ENCODE measurements around the gene A2M. TPM values are rescaled to one million over a fixed set of nuclear protein-coding genes. Genes with fewer than 3 reads are reported as not detected.

The A2M gene
- total and polyA plus RNA-seq, 4 donors: 377 to 2,674 (median 775) TPM

DNA sequence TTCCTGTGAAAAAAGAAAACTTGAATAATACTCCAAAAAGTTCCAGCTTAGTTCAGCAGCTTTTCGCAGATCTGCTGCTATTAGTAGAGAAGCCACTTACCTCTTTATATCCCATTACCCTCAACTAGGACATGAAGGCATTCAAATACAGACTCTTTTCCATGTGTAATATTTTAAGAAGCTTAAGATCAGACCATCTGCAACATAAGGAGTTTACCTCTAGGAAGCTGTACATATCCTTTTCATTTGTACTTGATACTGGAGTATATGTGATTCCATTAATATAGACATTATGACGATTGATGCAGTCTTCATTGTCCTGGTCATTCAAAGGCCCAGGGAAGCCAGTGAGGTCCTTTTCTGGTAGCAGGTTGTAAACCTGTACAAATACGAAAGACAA lies 20.4 kb downstream of the A2M start:
- Histone ChIP-seq H3K4me3 (no peak overlapping the region), H3K9me3 (ENCODE audit: control insufficient read depth in 4 of 4, insufficient read depth in 3 of 4, low read length in 3 of 4) (peaks cover 0 to 2% (median 0%) of the 10 kb centered on the region in 4 donors), H3K27ac (ENCODE audit: low read depth in 1 of 2, low read length in 1 of 2) (no peak overlapping the region), H3K36me3 (ENCODE audit: control insufficient read depth in 4 of 4, insufficient read depth in 4 of 4, low read length in 4 of 4) (peaks cover 4 to 45% (median 21%) of the 10 kb centered on the region in 4 donors), H3K9ac (ENCODE audit: insufficient read depth in 1 of 2, low read length in 2 of 2) (no peak overlapping the region), H3K27me3 (ENCODE audit: control insufficient read depth in 3 of 3, insufficient read depth in 3 of 3, low read length in 2 of 3) (no peaks in the 10 kb centered on the region), H3K4me1 (ENCODE audit: control insufficient read depth in 5 of 5, insufficient read depth in 5 of 5, low read length in 5 of 5) (peaks cover 0 to 3% (median 0%) of the 10 kb centered on the region in 5 donors)
- no peak for ATAC-seq (ENCODE audit: insufficient read depth, low FRiP score)
- WGBS, 2 donors: 97 to 98% methylated on average over 3 of the region's 3 CpGs
- TF ChIP-seq, protein P1, sequence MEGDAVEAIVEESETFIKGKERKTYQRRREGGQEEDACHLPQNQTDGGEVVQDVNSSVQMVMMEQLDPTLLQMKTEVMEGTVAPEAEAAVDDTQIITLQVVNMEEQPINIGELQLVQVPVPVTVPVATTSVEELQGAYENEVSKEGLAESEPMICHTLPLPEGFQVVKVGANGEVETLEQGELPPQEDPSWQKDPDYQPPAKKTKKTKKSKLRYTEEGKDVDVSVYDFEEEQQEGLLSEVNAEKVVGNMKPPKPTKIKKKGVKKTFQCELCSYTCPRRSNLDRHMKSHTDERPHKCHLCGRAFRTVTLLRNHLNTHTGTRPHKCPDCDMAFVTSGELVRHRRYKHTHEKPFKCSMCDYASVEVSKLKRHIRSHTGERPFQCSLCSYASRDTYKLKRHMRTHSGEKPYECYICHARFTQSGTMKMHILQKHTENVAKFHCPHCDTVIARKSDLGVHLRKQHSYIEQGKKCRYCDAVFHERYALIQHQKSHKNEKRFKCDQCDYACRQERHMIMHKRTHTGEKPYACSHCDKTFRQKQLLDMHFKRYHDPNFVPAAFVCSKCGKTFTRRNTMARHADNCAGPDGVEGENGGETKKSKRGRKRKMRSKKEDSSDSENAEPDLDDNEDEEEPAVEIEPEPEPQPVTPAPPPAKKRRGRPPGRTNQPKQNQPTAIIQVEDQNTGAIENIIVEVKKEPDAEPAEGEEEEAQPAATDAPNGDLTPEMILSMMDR (IDR thresholded peaks at IDR 0.05; ENCODE audit: control extremely low read depth, extremely low read depth): no peak
- DNase-seq: no peak

DNA sequence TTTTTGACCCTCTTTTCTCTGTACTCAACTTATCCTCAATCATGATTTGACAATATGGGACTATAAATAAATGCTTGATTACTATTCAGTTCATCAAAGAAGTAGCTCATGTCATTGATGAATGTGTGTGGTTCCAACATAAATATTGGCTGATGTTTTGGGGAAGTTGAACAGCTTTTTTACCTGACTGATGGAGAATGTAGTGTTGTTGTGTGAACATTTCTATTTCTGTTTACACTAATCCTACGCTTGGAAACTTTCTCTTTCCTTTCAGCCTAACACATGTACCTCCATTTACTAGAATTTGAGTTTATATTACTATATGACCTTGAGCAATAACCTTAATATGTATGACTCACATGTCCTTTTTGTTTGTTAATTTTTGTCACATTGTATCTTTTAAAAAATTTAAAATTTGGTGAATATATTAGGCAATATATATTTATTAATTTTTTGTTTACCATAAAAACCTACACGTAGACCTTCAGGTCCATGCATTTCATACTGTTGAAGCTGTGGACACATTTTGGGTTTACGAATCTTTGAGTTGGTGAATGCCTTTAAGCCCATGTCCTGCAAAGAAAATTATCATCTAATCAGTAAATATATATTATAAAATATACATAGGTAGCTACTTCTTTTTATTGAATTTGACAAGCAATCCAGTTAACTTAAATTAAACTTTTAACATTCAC lies 21.1 kb downstream of the A2M start:
- 90 to 92% methylated on average over 3 of the region's 3 CpGs for WGBS, 2 donors
- no peaks in the 10 kb centered on the region for H3K27me3 ChIP-seq (ENCODE audit: control insufficient read depth in 3 of 3, insufficient read depth in 3 of 3, low read length in 2 of 3)
- no peak for DNase-seq
- TF ChIP-seq, protein P1 (IDR thresholded peaks at IDR 0.05; ENCODE audit: control extremely low read depth, extremely low read depth): no peak
- ATAC-seq (ENCODE audit: insufficient read depth, low FRiP score): no peak
- no peak overlapping the region for H3K9ac ChIP-seq (ENCODE audit: insufficient read depth in 1 of 2, low read length in 2 of 2)
- peaks cover 0 to 2% (median 0%) of the 10 kb centered on the region in 4 donors for H3K9me3 ChIP-seq (ENCODE audit: control insufficient read depth in 4 of 4, insufficient read depth in 3 of 4, low read length in 3 of 4)
- peak overlapping the region in 1 of 2 donors; percentile 21 for H3K27ac ChIP-seq (ENCODE audit: low read depth in 1 of 2, low read length in 1 of 2)
- peaks cover 4 to 46% (median 23%) of the 10 kb centered on the region in 4 donors for H3K36me3 ChIP-seq (ENCODE audit: control insufficient read depth in 4 of 4, insufficient read depth in 4 of 4, low read length in 4 of 4)
- H3K4me1 ChIP-seq (ENCODE audit: control insufficient read depth in 5 of 5, insufficient read depth in 5 of 5, low read length in 5 of 5): peaks cover 0 to 3% (median 0%) of the 10 kb centered on the region in 5 donors
- H3K4me3 ChIP-seq: no peak overlapping the region

DNA sequence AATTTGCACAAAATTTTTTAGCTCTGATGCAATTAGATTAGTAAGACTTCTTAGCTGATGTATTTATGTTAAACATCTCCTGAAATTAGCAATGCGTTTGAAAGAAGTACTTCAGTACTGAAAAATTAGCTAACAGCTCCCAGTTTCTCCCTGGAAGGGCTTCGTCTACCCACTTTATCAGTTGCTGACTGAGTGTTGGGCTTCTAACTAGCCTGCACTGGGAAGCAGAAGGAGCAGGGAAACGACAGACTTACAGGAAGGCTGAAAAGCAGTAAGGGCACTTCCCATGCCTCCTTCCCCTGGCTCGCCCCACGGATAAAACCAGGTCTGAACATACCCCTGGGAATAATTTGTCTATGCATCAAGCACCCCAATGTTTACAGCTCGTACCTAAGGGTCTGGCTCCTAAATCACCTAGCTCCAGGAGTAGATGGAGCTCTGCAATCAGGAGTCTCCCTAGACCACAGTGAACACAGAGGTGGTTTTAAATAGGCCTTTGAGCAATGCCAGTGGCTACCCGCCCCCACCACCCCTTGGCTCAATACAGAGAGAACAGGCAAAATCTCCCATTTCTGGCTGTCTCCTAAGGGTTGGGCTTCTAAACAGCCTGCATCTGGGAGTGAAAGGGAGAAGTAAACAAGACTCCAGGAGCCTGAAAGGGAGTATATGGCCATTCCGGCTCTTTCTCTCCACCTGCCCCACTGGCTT lies 23.7 kb downstream of the A2M start:
- no peak overlapping the region for H3K4me3 ChIP-seq
- no peak for ATAC-seq (ENCODE audit: insufficient read depth, low FRiP score)
- no peaks in the 10 kb centered on the region for H3K9me3 ChIP-seq (ENCODE audit: control insufficient read depth in 4 of 4, insufficient read depth in 3 of 4, low read length in 3 of 4)
- no peaks in the 10 kb centered on the region for H3K27me3 ChIP-seq (ENCODE audit: control insufficient read depth in 3 of 3, insufficient read depth in 3 of 3, low read length in 2 of 3)
- DNase-seq: no peak
- TF ChIP-seq, protein P1 (IDR thresholded peaks at IDR 0.05; ENCODE audit: control extremely low read depth, extremely low read depth): no peak
- peaks cover 4 to 39% (median 21%) of the 10 kb centered on the region in 4 donors for H3K36me3 ChIP-seq (ENCODE audit: control insufficient read depth in 4 of 4, insufficient read depth in 4 of 4, low read length in 4 of 4)
- WGBS, 2 donors: 79 to 88% methylated on average over 8 of the region's 8 CpGs
- no peak overlapping the region for H3K9ac ChIP-seq (ENCODE audit: insufficient read depth in 1 of 2, low read length in 2 of 2)
- H3K27ac ChIP-seq (ENCODE audit: low read depth in 1 of 2, low read length in 1 of 2): no peak overlapping the region
- H3K4me1 ChIP-seq (ENCODE audit: control insufficient read depth in 5 of 5, insufficient read depth in 5 of 5, low read length in 5 of 5): peaks cover 0 to 3% (median 0%) of the 10 kb centered on the region in 5 donors

Measured in lung (tissue), 12 donors.